ENCODE measurements around the gene SLC38A8.

SLC38A8 gene

GRCh38 chr16:84068041-84068440, 25.4 kb upstream of the SLC38A8 start:
- no peak for DNase-seq

- DNase-seq: no peak
Observed at GRCh38 chr16:84067640-84068039, 25.0 kb upstream of the SLC38A8 start.

- DNase-seq: peak; percentile 72
Observed at GRCh38 chr16:84065536-84066132, 23.0 kb upstream of the SLC38A8 start.

DNA sequence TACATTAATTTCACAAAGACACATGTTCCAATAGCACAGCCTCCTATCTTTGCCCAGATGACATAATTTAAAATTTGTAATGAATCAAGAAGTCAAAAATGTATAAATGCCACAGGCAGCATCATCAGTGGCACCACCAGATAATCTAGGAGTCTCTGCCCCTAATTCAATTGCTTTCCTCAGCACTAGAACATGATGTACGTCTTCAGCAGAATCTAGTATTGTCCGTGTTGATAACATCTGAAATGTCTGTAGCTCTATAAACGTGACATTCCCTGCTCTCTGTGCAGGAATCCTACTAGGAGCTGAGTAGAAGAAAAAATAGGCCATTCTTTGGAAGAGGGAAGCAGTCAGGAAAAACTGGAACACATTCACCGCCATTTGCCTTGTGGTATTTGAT, 21.4 kb upstream of the SLC38A8 start:
- no peak for DNase-seq

- DNase-seq: peak; percentile 95
Observed at GRCh38 chr16:84062734-84063640, 20.4 kb upstream of the SLC38A8 start.

DNA sequence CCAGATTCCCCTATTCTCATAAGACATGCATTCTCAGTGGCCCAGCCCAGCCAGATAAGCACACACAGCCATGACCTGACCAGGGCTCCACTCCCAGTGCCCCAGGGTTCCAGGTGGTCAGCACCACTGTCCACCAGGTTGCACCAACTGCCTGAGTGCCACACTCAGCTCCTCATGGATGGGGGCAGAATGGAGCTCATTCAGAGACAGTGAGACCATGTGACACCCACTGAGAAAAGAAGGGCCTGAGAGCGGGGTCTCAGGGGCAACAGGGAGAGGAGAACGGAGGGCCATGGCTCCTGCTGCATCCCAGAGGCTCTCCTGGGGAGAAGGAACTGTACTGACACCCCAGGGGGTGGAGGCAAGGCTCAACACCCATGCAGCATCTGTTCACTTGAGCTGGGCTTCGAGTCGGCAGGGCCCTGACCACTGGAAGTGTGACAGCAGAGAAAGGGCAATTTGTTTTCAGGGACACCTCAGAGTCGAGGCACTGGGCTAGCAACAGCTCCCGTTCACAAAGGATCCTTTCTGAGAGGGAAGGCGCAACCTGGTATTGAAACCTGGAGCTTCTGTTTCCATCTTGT, 18.7 kb upstream of the SLC38A8 start:
- DNase-seq: no peak

GRCh38 chr16:84059946-84060901, 17.6 kb upstream of the SLC38A8 start:
- no peak for DNase-seq

DNA sequence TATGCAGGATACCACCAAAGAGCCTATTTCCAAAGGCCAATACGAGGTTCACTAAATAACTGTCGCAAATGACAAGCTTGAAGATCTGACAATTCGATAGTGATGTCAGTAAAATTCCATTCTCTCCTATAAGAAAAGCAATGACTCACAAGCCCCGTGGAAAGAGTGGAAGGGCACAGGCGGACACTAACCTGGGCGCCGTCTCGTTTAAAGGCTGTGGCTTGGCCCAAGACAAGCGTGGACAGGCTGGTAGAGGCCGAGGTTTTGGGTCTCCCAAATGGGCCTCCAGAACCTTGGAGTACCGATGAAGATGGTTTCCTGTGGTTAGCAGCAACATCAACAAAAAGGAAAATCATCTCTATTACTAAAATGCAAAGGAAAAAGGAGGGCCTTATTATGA, 16.5 kb upstream of the SLC38A8 start:
- DNase-seq: no peak

- DNase-seq: peak; percentile 49
Observed at GRCh38 chr16:84058664-84059063, 16.1 kb upstream of the SLC38A8 start.

- peak; percentile 37 for DNase-seq
Observed at GRCh38 chr16:84058211-84058610, 15.6 kb upstream of the SLC38A8 start.

GRCh38 chr16:84056933-84057332, 14.3 kb upstream of the SLC38A8 start:
- DNase-seq: no peak

DNA sequence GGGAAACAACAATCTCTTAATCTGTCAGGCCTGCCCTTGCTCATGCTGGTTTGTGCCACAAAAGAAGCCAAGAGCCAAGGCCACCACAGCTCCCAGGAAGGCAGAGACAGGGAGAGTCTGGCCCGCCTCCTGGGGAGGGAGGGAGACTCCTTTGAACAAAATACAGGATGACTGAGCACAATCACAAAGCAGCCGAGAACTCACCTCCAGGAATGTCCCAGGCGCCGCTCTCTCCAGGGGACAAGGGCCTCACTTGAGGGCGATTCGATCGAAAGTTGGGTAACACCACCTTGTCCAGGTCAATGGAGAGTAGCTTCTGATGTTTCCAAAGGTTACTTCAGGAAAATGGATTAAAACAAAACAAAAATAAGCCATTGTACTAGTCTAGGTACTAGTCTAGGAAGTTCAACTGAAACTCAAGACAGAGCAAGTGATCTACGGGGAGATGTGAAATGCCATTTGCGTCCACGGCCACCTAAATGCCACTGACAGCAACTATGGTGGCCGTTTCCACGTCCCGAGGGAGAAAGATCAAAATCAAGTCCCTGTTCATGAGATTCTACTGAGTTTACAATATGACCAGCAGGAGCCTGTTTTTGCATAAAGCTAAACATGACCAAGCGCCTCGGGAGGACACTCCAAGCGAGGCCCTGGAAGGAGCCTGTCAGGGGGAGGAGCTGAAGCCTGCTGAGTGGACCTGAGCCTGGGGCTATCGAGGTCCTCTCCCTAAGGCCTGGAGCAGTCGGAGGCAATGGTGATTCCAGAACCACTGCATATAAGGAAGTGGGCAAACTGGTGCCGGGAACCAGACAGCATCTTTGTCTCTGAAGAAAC, 13.4 kb upstream of the SLC38A8 start:
- DNase-seq: peak; percentile 72

DNA sequence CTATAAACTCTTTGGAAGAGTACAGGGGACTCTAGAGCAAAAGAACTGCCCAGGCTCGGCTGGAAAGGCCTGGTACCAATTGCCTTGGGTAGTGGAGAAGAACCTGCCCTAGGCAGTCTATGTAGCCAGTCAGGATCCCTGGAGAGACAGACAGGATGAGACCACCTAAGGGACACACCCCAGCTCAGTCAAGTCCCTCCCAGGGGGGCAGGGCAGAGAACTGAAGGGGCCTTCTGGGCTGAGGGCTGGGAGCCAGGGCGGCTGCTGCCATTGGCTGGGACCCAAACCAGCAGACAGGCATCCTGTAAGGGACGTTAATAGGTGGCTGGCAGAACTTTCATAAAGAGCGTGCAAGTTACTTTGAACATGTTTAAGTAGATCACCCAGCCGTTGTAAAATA, 12.8 kb upstream of the SLC38A8 start:
- peak; percentile 48 for DNase-seq

GRCh38 chr16:84054916-84055315, 12.3 kb upstream of the SLC38A8 start:
- DNase-seq: peak; percentile 53

GRCh38 chr16:84054271-84054670, 11.7 kb upstream of the SLC38A8 start:
- DNase-seq: peak; percentile 40

DNA sequence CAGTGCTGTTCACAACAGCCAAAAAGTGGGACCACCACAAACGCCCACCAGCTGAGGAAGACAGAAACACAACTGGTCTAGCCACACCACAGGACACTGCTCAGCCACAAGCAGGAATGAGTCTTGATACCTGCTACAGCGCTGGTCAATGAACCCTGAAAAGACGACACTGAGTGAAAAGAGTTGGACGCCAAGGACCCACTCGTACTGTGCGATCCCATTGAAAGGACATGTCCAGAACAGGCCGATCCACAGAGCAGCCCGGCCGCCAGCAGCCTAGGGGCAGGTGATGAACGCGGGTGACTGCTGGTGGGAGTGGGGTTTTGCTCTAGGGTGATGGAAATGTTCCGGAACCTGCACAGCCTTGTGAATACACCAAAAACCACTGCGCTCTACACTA, 10.6 kb upstream of the SLC38A8 start:
- DNase-seq: peak; percentile 29

- DNase-seq: peak; percentile 30
Observed at GRCh38 chr16:84052071-84052622, 9.6 kb upstream of the SLC38A8 start.

DNA sequence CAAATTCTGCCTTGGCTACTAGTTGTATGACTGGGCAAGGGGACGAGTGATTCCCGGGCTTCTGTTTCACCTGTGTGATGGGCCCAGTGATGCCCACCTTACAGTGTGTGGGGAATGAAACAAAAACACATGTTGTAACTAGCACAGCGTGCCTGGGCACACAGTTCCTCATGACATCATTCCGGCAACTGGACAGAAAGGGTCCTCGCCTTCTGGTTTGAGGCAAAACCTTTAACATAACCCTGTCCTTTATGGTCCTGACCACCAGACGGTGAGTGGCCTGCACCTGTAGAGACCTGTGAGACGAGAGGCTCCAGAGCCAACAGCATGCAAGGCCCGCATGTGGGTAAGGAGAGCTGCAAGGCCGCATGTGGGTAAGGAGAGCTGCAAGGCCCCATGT, 7.7 kb upstream of the SLC38A8 start:
- no peak for DNase-seq

DNA sequence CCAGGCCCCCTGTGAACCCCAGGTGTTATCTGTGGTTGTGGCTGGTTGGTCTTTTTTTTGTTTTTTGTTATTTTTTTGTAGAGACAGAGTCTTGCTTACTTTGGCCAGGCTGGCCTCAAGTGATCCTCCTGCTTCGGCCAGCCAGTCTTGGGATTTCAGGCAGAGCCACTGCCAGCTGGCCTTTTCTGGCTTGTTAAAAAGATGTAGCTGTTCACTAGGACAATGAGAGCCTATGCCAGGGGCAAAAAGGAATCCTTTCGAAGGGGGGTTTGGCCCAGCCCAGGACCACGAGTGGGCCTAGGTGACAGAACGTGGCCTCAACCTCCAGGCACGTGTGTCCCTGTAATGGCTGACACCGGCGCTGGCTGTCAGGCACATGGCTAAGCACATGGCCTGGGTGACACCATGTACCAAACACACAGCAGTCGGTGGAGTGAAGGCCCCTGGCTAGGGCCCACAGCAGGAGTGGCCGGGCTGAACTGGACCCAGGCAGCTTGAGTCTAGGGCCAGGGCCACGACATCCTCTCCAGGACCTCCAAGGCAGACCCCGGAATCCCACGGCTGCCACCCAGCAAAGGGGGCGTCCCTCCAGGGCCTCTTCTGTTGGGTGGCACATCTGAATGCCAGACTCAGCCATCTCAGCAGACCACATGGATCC, 6.9 kb upstream of the SLC38A8 start:
- DNase-seq: no peak

- no peak for DNase-seq
Observed at GRCh38 chr16:84048871-84049270, 6.3 kb upstream of the SLC38A8 start.

DNA sequence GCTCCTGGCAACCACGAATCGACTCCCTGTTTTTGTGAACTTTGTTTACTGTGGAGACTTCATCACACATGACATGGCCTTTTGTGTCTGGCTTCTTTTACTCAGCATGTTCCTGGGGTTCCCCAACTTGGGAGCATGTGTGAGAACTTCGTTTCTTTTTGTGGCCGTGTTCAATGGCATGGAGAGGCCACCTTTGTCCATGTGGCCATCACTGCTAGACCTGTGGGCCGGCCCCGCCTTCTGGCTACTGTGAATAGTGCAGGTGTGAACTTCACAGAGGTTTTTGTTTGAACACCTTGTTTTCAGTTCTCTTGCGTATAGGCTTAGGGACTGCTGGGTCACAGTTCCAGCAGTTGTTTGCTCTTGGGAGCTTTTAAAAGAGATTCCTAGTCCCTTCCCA, 5.7 kb upstream of the SLC38A8 start:
- no peak for DNase-seq
